Calu3 (cell line): ENCODE data around the gene MUC22. TPM values are rescaled to one million over a fixed set of nuclear protein-coding genes. Genes with fewer than 3 reads are reported as not detected.
"Not testable (repeated sequence)": the region's sequence is repeated elsewhere in the genome, so short reads cannot be mapped to it uniquely, and the experiment has no call there.

Source experiments
- BruUV-seq: library from RNA; stranded (reverse); fragments of 400-500 nt; replicated peaks from 2 replicates; lab custom pipeline; 2021; lab: Mats Ljungman, UMichigan
- CTCF ChIA-PET: fragments of 300-600 bp; sonication (Branson Sonifier 250); formaldehyde crosslinking; loops from one replicate; lab custom pipeline; 2022; ENCODE audit warnings: antibody characterized with exemption; lab: Charles Lee
- DNase-seq: peaks from one replicate; pipeline ENCODE4 v3.0.0; 2022
- H3K27ac Mint-ChIP-seq: one replicate; pipeline ENCODE4 v1.8.0; 2022; ENCODE audit warnings: mixed read lengths; ENCODE audit not compliant: unreplicated experiment
- H3K27me3 Mint-ChIP-seq: one replicate; pipeline ENCODE4 v1.8.0; 2022; ENCODE audit warnings: mixed read lengths; ENCODE audit not compliant: unreplicated experiment
- H3K36me3 Mint-ChIP-seq: one replicate; pipeline ENCODE4 v1.8.0; 2022; ENCODE audit warnings: mild to moderate bottlenecking, moderate library complexity, mixed read lengths; ENCODE audit not compliant: insufficient read depth, unreplicated experiment
- H3K4me1 Mint-ChIP-seq: one replicate; pipeline ENCODE4 v1.8.0; 2022; ENCODE audit warnings: mild to moderate bottlenecking, low read depth, mixed read lengths; ENCODE audit not compliant: unreplicated experiment
- H3K4me3 Mint-ChIP-seq: one replicate; pipeline ENCODE4 v1.8.0; 2022; ENCODE audit warnings: mild to moderate bottlenecking, low read depth, moderate library complexity, mixed read lengths; ENCODE audit not compliant: unreplicated experiment
- H3K9me3 Mint-ChIP-seq: one replicate; pipeline ENCODE4 v1.8.0; 2022; ENCODE audit warnings: low read depth, mixed read lengths; ENCODE audit not compliant: unreplicated experiment
- intact Hi-C: fragments of 100-400 bp; cut with micrococcal nuclease; formaldehyde crosslinking; loops from one replicate; pipeline ENCODE4 v1.10.0; 2022; ENCODE audit not compliant: unreplicated experiment
- total RNA-seq: library from RNA; stranded (reverse); gene quantifications from 2 replicates; pipeline ENCODE4 v1.2.3, GENCODE V29; 2022
- TF ChIP-seq, protein P1 (sequence below): fragments of 200-600 bp; IDR thresholded peaks from one replicate; pipeline ENCODE4 v1.8.0; 2022; ENCODE audit warnings: antibody characterized with exemption; ENCODE audit not compliant: unreplicated experiment

Gene MUC22
- total RNA-seq, 1 experiment from 2014 or later: not detected

DNA sequence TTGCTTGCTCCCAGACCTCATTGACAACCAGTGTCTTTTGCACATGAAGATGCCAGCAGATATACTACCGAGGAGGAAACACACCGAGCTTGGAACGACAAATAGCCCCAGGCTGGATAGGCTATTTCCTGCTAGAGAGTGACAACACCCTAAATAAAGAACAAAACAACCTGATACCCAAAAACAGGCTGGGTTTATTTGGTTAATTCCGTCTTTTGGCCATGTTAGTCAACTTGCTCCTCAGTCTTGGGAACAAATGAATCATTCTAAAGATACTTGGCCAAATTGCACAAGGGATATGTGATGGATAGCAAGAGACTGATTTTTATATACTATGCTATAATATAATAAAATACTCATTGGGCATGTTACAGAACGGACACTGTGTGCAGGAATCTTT, 11.5 kb upstream of the MUC22 start:
- no peak for DNase-seq
- CTCF ChIA-PET: no interaction called here

DNA sequence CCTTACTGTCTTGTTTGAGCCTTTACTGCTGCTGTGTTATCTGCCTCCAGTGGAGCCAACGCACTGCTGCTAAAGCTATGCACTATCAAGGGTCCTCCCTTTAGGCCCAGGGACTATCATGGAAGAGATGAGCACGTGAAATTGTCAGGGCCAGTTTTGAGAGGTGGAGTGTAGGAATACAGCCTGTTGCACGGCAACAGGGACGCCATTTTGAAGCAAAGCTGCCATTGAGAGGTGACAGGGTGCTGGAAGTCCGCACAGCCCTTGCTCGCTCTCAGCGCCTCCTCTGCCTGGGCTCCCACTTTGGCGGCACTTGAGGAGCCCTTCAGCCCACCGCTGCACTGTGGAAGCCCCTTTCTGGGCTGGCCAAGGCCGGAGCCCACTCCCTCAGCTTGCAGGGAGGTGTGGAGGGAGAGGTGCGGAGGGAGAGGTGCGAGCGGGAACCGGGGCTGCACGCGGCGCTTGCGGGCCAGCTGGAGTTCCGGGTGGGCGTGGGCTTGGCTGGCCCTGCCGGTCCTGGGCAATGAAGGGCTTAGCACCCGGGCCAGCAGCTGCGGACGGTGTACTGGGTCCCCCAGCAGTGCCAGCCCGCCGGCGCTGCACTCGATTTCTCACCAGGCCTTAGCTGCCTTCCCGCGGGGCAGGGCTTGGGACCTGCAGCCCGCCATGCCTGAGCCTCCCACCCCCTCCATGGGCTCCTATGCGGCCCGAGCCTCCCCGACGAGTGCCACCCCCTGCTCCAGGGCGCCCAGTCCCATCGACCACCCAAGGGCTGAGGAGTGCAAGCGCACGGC, 10.0 kb upstream of the MUC22 start:
- CTCF ChIA-PET: not testable (repeated sequence)

More for the DNA sequence above, 11.5 kb upstream of the MUC22 start:
- peaks cover 8% of the 10 kb centered on the region for H3K9me3 Mint-ChIP-seq
- BruUV-seq: no TSS peak
- peaks cover 10% of the 10 kb centered on the region for H3K36me3 Mint-ChIP-seq
- TF ChIP-seq, protein P1, sequence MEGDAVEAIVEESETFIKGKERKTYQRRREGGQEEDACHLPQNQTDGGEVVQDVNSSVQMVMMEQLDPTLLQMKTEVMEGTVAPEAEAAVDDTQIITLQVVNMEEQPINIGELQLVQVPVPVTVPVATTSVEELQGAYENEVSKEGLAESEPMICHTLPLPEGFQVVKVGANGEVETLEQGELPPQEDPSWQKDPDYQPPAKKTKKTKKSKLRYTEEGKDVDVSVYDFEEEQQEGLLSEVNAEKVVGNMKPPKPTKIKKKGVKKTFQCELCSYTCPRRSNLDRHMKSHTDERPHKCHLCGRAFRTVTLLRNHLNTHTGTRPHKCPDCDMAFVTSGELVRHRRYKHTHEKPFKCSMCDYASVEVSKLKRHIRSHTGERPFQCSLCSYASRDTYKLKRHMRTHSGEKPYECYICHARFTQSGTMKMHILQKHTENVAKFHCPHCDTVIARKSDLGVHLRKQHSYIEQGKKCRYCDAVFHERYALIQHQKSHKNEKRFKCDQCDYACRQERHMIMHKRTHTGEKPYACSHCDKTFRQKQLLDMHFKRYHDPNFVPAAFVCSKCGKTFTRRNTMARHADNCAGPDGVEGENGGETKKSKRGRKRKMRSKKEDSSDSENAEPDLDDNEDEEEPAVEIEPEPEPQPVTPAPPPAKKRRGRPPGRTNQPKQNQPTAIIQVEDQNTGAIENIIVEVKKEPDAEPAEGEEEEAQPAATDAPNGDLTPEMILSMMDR: no peak
- no peak overlapping the region for H3K4me3 Mint-ChIP-seq
- no peaks in the 10 kb centered on the region for H3K27me3 Mint-ChIP-seq
- no peak overlapping the region for H3K27ac Mint-ChIP-seq
- intact Hi-C loops: no loop called here
- peaks cover 10% of the 10 kb centered on the region for H3K4me1 Mint-ChIP-seq

DNA sequence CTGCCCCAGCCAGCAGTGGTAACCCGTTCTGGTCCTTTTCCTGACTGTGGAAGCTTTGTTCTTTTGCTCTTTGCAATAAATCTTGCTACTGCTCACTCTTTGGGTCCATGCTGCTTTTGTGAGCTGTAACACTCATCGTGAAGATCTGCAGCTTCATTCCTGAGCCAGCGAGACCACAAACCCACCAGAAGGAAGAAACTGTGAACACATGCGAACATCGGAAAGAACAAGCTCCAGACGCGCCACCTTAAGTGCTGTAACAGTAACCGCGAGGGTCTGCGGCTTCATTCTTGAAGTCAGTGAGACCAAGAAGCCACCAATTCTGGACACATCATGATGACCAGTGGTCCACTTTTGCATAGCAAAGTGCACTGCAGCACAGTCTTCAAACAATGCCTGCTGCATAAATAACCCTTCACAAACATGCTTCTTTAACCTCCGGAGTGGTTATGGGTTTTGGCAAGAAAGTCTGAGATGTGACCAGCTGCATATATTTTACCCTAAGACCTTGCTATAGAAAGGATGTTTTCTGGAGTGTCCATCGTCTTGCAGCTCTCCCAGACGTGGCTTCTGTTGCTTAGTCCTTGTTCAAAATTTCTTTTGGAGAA, 8.9 kb upstream of the MUC22 start:
- no peak for DNase-seq
- H3K4me1 Mint-ChIP-seq: peaks cover 36% of the 10 kb centered on the region
- H3K27me3 Mint-ChIP-seq: no peaks in the 10 kb centered on the region
- peaks cover 8% of the 10 kb centered on the region for H3K9me3 Mint-ChIP-seq
- H3K36me3 Mint-ChIP-seq: peaks cover 27% of the 10 kb centered on the region
- CTCF ChIA-PET: no interaction called here
- no TSS peak for BruUV-seq
- intact Hi-C loops: loop anchor here (10.0 kb wide), 1 partner anchor 67 kb away; the partner anchor contains the start of gene SFTA2
- no peak overlapping the region for H3K4me3 Mint-ChIP-seq
- no peak overlapping the region for H3K27ac Mint-ChIP-seq
- TF ChIP-seq, protein P1: no peak

More for the DNA sequence above, 10.0 kb upstream of the MUC22 start:
- not testable (repeated sequence) for BruUV-seq, H3K4me3 Mint-ChIP-seq, H3K27me3 Mint-ChIP-seq, H3K9me3 Mint-ChIP-seq, H3K27ac Mint-ChIP-seq, DNase-seq
- peaks cover 24% of the 10 kb centered on the region for H3K4me1 Mint-ChIP-seq
- H3K36me3 Mint-ChIP-seq: peaks cover 23% of the 10 kb centered on the region
- intact Hi-C loops: loop anchor here (10.0 kb wide), 1 partner anchor 65 kb away; the partner anchor contains the start of gene SFTA2

DNA sequence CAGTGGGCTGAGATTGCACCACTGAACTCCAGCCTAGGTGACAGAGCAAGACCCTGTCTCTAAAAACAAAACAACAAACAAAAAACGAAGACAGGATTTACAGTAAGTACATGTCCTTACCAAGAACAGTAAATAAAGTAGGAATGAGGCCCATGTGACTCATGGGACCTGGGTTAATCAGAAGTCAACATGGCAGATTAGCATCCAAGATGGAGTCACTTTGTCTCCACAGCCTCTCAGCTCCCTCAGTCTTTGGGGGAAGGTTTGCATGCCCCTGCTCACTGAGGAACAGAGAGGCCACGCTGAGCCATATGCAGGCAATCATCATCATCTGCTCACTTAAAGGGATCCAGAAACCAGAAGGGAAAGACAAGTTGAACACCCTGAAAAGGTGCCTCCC, 7.8 kb upstream of the MUC22 start:
- intact Hi-C loops: loop anchor here (10.0 kb wide), 1 partner anchor 68 kb away; the partner anchor contains the start of gene SFTA2
- Mint-ChIP-seq H3K36me3 (peaks cover 31% of the 10 kb centered on the region), H3K4me1 (peaks cover 45% of the 10 kb centered on the region), H3K9me3 (peaks cover 8% of the 10 kb centered on the region), H3K27ac (peak overlapping the region; percentile 11), H3K27me3 (no peaks in the 10 kb centered on the region), H3K4me3 (no peak overlapping the region)
- no TSS peak for BruUV-seq
- TF ChIP-seq, protein P1: no peak
- CTCF ChIA-PET: interaction anchor here (1.3 to 2.1 kb wide), 2 partner anchors 11 to 13 kb away, joined by 3 to 8 read pairs; no protein-coding TSS in a partner anchor
- DNase-seq: no peak
